GM23248 (cell line): ENCODE measurements around the gene NEB.

ENCODE experiments used
- EZH2 ChIP-seq: fragments of 200-600 bp; sonication (generic); IDR thresholded peaks from 2 replicates; pipeline ENCODE4 v1.6.1; 2018; ENCODE audit warnings: antibody characterized with exemption, mild to moderate bottlenecking; ENCODE audit not compliant: insufficient read depth, poor library complexity, severe bottlenecking
- EZH2phosphoT487 ChIP-seq: fragments of 200-600 bp; sonication (generic); IDR thresholded peaks from 2 replicates; pipeline ENCODE4 v1.6.1; 2018; ENCODE audit warnings: antibody characterized with exemption, moderate library complexity, mild to moderate bottlenecking, low read depth; ENCODE audit not compliant: insufficient read depth

DNA sequence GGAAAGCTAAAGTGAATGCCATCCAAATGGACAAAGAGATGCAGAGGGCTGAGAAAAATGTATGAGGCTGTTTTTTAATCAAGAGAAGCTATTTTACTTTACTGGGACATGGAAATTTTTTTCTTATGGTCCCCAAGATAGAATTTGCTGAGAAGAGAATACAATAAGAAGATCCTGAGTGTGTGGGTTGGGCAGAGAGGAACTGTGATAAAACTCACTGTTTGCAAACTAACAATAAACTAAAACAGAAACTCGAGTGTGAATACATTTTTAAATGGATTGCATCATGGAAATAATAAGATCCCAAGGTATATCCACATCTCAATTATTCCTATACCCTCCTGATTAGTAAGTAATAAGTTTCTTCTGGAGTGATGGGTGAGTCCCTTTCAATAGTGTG is 4.4 kb downstream of the NEB start:
- TF ChIP-seq EZH2phosphoT487 (no peak), EZH2 (no peak)
